ENCODE measurements around the gene PRAMEF27.
"Not testable (repeated sequence)": the region's sequence is repeated elsewhere in the genome, so short reads cannot be mapped to it uniquely, and the experiment has no call there.

Gene PRAMEF27

DNA sequence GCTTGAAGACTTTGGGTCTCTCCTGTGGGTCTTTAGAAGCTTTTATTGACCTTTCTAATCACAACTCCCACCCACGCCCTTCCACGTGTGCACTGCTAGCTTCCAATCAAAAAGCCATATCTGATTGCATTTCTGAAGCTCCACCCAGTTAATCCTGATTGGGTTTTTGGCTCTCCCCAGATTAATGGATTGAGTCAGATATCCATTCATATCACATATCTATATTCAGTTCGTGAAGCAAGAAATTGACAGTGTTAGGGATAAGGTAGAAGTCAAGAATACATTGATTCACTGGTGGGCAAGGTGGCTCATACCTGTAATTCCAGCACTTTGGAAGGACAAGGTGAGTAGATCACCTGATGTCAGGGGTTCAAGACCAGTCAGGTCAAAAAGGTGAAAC is at the start of gene PRAMEF27:
PRAMEF27 (minus strand) TSS at position 101 of the 400 bp plus-strand sequence. CDS start 2,916 bp downstream, outside the sequence.
- DNase-seq (ENCODE audit: low read depth in 2 of 2) = not testable (repeated sequence)

DNA sequence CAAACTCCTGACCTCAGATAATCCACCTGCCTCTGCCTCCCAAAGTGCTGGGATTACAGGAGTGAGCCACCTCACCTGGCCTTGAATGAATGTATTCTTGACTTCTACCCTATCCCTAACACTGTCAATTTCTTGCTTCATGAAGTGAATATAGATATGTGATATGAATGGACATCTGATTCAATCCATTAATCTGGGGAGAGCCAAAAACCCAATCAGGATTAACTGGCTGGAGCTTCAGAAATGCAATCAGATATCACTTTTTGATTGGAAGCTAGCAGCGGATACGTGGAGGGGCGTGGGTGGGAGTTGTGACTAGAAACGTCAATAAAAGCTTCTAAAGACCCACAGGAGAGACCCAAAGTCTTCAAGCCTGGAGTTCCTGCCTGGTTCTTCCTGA is 14.1 kb upstream of the PRAMEF27 start, which contains the start of gene PRAMEF25:
PRAMEF25 (plus strand) TSS at position 301 of the 400 bp plus-strand sequence. CDS start 2,920 bp downstream, outside the sequence.
- DNase-seq (ENCODE audit: low read depth in 2 of 2) = not testable (repeated sequence)

GRCh38 chr1:13019846-13020245 is 36.5 kb downstream of the PRAMEF27 start:
- not testable (repeated sequence) for DNase-seq (ENCODE audit: low read depth in 2 of 2)

GRCh38 chr1:13011932-13012331 is 44.4 kb downstream of the PRAMEF27 start:
- not testable (repeated sequence) for DNase-seq (ENCODE audit: low read depth in 2 of 2)

- not testable (repeated sequence) for DNase-seq (ENCODE audit: low read depth in 2 of 2)
Observed at GRCh38 chr1:13009348-13009747, 47.0 kb downstream of the PRAMEF27 start.

GRCh38 chr1:13005732-13006131 is 50.6 kb downstream of the PRAMEF27 start:
- DNase-seq (ENCODE audit: low read depth in 2 of 2) = not testable (repeated sequence)
